ENCODE data around the gene SYNDIG1L. TPM values are rescaled to one million over a fixed set of nuclear protein-coding genes. Genes with fewer than 3 reads are reported as not detected.
A peak's percentile ranks its signal among the peaks of the same experiment; 100 is the strongest.
"Not testable (repeated sequence)": the region's sequence is repeated elsewhere in the genome, so short reads cannot be mapped to it uniquely, and the experiment has no call there.

Gene SYNDIG1L
- total and polyA plus RNA-seq, 2 donors: 0.19 TPM; not detected in 1

DNA sequence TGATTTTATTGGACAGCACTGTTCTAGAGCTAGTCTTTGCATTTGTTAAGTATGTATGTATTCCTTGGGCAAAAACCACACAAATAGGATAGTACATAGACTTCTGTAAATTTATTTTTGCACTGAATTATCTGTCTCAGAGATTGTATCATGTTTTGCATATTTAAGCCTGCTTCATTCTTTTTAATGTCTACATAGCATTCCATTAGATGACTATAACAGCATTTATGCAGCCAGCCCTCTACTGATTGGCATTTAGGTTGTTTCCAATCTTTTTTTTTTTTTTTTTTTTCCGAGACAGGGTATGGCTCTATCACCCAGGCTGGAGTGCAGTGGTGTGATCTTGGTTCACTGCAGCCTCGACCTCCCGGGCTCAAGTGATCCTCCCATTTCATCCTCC lies 34.5 kb downstream of the SYNDIG1L start:
- no peak for DNase-seq (ENCODE audit: extremely low spot score)
- WGBS: 79% methylated on average over 3 of the region's 3 CpGs
- Histone ChIP-seq H3K27ac (ENCODE audit: low read depth) (no peak overlapping the region), H3K36me3 (ENCODE audit: insufficient read depth) (no peaks in the 10 kb centered on the region), H3K4me1 (ENCODE audit: insufficient read depth) (no peaks in the 10 kb centered on the region), H3K4me3 (ENCODE audit: low read depth, low read length) (no peak overlapping the region)

DNA sequence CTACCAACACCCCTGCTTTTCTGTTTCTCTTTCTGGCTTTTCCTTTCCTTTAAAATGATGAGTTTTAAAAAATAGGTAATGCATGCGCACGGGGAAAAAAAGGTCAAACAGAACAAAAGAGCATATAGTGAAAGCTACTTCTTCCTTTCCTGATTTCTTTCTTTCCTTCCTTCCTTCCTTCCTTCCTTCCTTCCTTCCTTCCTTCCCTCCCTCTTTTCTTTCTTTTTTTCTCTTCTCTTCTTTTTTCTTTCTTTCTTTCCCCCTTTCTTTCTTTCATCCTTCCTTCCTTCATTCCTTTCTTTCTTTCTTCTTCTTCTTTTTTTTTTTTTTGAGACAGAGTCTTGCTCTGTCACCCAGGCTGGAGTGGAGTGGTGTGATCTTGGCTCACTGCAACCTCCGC lies 35.5 kb downstream of the SYNDIG1L start:
- not testable (repeated sequence) for DNase-seq (ENCODE audit: extremely low spot score); H3K4me1 ChIP-seq (ENCODE audit: insufficient read depth); H3K36me3 ChIP-seq (ENCODE audit: insufficient read depth); H3K4me3 ChIP-seq (ENCODE audit: low read depth, low read length); H3K27ac ChIP-seq (ENCODE audit: low read depth)
- WGBS: 91% methylated on average over 3 of the region's 3 CpGs

DNA sequence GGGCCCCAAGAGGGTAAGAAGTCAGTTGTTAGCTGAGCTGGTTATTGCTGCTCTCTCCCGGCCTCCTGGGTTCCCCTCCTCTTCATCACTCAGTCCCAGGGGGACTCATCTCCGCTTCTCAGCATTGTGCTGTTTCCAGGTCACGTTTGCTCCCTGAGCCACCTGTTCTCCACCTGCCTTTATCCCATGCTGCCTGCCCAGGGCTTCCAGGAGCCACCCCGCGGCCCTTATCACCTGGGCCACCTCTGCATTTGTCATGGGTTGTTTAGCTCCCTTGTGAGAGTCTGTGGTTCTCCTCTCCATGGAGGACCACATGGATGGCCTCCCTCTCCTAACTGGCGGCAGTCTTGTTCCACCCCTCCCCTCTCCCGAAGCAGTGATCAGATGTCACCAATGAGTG lies 36.0 kb downstream of the SYNDIG1L start:
- H3K27ac ChIP-seq (ENCODE audit: low read depth): no peak overlapping the region
- H3K4me1 ChIP-seq (ENCODE audit: insufficient read depth): no peaks in the 10 kb centered on the region
- no peak for DNase-seq (ENCODE audit: extremely low spot score)
- H3K4me3 ChIP-seq (ENCODE audit: low read depth, low read length): no peak overlapping the region
- no peaks in the 10 kb centered on the region for H3K36me3 ChIP-seq (ENCODE audit: insufficient read depth)
- WGBS: 60% methylated on average over 7 of the region's 7 CpGs

DNA sequence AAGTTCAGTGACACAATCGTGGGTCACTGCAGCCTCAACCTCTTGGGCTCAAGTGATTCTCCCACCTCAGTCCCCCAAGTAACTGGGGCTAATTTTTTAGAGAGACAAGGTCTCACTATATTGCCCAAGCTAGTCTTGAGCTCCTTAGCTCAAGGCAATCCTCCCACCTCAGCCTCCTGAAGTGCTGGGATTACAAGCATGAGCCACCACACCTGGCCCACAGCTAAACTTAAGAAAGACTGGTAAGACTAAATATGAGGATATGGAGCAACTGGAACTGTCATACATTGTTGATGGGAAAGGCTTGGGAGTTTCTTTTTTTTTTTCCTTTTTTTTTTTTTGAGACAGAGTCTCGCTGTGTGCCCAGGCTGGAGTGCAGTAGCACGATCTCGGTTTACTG lies 43.8 kb downstream of the SYNDIG1L start:
- no peaks in the 10 kb centered on the region for H3K36me3 ChIP-seq (ENCODE audit: insufficient read depth)
- 91% methylated on average over 4 of the region's 4 CpGs for WGBS
- DNase-seq (ENCODE audit: extremely low spot score): no peak
- no peak overlapping the region for H3K4me3 ChIP-seq (ENCODE audit: low read depth, low read length)
- H3K27ac ChIP-seq (ENCODE audit: low read depth): no peak overlapping the region
- no peaks in the 10 kb centered on the region for H3K4me1 ChIP-seq (ENCODE audit: insufficient read depth)

DNA sequence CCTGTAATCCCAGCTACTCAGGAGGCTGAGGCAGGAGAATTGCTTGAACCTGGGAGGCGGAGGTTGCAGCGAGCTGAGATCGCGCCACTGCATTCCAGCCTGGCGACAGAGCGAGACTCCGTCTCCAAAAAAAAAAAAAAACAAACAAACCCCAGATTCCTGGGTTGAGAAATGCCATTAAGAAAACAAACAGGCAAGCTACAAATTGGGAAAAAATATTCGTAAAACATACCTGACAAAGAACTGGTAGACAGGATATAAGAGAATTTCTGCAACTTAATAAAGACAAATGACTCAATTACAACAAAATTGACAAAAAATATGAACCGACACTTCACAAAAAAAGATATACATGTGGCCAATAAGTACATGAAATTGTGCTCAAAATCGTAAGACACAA lies 44.4 kb downstream of the SYNDIG1L start:
- H3K36me3 ChIP-seq (ENCODE audit: insufficient read depth); DNase-seq (ENCODE audit: extremely low spot score); H3K27ac ChIP-seq (ENCODE audit: low read depth); H3K4me3 ChIP-seq (ENCODE audit: low read depth, low read length); H3K4me1 ChIP-seq (ENCODE audit: insufficient read depth): not testable (repeated sequence)
- WGBS: 81% methylated on average over 10 of the region's 10 CpGs

DNA sequence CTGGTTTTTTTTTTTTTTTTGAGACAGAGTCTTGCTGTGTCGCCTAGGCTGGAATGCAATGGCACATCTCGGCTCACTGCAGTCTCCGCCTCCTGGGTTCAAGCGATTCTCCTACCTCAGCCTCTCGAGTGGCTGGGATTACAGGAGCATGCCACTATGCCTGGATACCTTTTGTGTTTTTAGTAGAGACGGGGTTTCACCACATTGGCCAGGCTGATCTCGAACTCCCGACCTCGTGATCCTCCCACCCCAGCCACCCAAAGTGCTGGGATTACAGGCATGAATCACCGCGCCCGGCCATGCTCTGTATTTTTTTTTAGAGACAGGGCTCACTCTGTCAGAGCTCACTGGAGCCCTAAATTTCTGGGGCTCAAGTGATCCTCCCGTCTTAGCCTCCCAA lies 45.2 kb downstream of the SYNDIG1L start:
- Histone ChIP-seq H3K27ac (ENCODE audit: low read depth) (no peak overlapping the region), H3K4me1 (ENCODE audit: insufficient read depth) (no peaks in the 10 kb centered on the region), H3K36me3 (ENCODE audit: insufficient read depth) (no peaks in the 10 kb centered on the region), H3K4me3 (ENCODE audit: low read depth, low read length) (no peak overlapping the region)
- no peak for DNase-seq (ENCODE audit: extremely low spot score)
- 84% methylated on average over 13 of the region's 13 CpGs for WGBS

DNA sequence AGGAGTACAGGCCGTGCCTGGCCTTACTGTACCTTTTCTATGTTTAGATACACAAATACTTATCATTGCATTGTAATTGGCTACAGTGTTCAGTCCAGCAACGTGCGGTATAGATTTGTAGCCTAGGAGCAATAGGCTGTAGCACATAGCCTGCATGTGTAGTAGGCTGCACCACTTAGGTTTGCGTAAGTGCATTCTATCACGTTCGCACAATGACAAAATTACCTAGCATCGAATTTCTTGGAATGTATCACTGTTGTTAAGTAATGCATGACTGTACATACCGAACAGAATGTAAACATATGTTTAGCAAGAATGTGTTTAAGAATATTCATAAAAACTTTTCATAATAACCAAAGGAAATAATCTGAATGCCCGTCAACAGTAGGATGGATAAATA lies 45.8 kb downstream of the SYNDIG1L start:
- no peaks in the 10 kb centered on the region for H3K36me3 ChIP-seq (ENCODE audit: insufficient read depth)
- no peak overlapping the region for H3K4me3 ChIP-seq (ENCODE audit: low read depth, low read length)
- no peaks in the 10 kb centered on the region for H3K4me1 ChIP-seq (ENCODE audit: insufficient read depth)
- DNase-seq (ENCODE audit: extremely low spot score): no peak
- WGBS: 79% methylated on average over 9 of the region's 9 CpGs
- H3K27ac ChIP-seq (ENCODE audit: low read depth): no peak overlapping the region

DNA sequence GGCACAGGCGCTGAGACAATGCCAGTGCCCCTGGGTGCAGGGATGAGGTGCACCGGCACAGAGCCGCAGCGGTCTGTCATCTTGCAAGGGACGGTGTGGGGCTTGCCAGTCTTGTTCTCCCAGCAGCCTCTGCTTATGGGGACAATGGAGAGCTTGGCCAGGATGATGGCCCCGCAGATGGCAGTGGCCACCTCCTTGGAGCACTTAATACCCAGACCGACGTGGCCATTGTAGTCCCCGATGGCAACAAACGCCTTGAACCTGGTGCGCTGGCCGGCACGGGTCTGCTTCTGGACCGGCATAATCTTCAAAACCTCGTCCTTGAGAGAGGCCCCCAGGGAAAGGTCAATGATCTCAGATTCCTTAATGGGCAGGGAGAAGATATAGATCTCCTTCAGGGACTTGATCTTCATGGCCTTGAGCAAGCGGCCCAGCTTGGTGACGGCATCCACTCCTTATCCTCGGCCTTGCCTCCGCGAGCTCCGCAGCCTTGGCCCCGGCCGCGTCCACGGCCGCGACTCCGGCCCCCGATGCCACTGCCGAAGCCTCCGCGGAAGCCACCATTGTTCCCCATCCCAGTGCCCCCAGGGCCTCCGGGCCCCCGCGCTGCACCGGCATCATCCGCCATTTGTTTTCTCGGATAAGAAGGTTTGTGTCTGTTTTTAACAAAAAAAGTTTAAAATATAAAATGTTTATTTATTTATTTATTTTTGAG lies 47.9 kb downstream of the SYNDIG1L start:
- 93% methylated on average over 38 of the region's 38 CpGs for WGBS
- no peaks in the 10 kb centered on the region for H3K4me1 ChIP-seq (ENCODE audit: insufficient read depth)
- H3K4me3 ChIP-seq (ENCODE audit: low read depth, low read length): no peak overlapping the region
- DNase-seq (ENCODE audit: extremely low spot score): no peak
- no peak overlapping the region for H3K27ac ChIP-seq (ENCODE audit: low read depth)
- no peaks in the 10 kb centered on the region for H3K36me3 ChIP-seq (ENCODE audit: insufficient read depth)

DNA sequence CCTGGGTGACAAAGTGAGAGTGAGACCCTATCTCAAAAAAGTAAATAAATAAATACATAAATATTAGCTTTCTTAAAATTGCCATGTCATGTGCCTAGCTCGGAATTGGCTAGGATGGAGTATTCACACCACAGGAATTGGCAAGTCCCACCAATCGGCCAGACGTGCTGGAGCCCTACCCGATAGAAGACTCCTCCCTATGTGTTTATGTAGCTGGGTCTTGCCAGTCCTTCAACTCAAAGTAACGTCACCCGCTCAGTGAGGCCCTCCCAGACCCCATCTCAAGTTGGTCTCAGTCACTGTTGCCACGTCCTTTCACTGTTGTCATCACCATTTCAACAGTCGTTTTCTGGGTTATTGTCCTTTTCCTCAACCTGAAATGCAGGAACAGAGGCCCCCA lies 57.6 kb downstream of the SYNDIG1L start:
- Histone ChIP-seq H3K4me3 (ENCODE audit: low read depth, low read length) (no peak overlapping the region), H3K4me1 (ENCODE audit: insufficient read depth) (no peaks in the 10 kb centered on the region), H3K27ac (ENCODE audit: low read depth) (no peak overlapping the region), H3K36me3 (ENCODE audit: insufficient read depth) (no peaks in the 10 kb centered on the region)
- no peak for DNase-seq (ENCODE audit: extremely low spot score)
- 77% methylated on average over 8 of the region's 8 CpGs for WGBS

DNA sequence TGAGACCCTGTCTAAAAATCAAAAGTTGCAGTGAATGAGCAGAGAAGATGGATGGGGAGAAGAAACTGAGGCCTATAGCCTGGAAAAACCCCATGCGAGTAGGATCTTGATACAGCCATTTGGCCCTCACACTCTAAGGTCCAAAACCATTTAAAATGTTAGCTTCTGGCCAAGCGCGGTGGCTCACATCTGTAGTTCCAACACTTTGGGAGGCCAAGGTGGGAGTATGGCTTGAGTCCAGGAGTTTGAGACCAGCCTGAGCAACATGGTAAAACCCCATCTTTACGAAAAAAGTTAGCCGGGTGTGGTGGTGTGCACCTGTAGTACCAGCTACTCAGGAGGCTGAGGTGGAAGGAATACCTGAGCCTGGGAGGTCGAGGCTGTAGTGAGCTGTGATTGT lies 58.0 kb downstream of the SYNDIG1L start:
- DNase-seq (ENCODE audit: extremely low spot score): no peak
- no peak overlapping the region for H3K27ac ChIP-seq (ENCODE audit: low read depth)
- H3K4me3 ChIP-seq (ENCODE audit: low read depth, low read length): no peak overlapping the region
- WGBS: 91% methylated on average over 6 of the region's 6 CpGs
- H3K4me1 ChIP-seq (ENCODE audit: insufficient read depth): no peaks in the 10 kb centered on the region
- H3K36me3 ChIP-seq (ENCODE audit: insufficient read depth): no peaks in the 10 kb centered on the region

DNA sequence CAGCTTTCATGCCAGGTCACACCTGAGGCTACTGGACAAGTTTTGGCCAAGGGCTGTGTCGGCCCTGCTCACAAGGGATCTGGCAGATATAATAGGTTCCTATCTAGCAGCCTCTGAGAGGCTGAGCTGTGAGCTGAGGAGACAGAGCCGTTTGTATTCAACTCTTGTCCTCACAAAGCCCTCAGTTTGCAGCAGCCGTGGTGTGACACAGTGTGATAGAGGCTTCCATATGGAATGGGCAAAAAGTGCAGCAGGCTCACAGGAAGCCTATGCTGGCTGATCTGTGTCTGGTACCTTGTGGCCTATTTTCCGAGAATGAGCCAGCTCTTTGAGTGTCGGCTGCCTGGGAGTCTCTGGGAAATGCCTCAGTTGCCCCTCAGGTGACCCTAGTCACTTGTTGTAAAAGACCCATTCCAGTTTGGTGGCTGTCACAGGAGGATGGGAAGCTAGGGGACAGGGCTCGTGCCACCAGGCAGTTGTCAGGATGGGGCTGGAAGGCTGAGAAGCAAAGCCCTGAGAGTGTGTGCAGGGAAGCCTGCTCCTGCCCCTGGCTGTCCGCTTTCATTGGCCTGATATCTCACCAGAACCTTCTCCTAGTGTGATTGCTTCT lies 61.6 kb downstream of the SYNDIG1L start:
- Histone ChIP-seq H3K4me1 (ENCODE audit: insufficient read depth) (no peaks in the 10 kb centered on the region), H3K27ac (ENCODE audit: low read depth) (no peak overlapping the region), H3K4me3 (ENCODE audit: low read depth, low read length) (no peak overlapping the region), H3K36me3 (ENCODE audit: insufficient read depth) (no peaks in the 10 kb centered on the region)
- 65% methylated on average over 7 of the region's 7 CpGs for WGBS
- no peak for DNase-seq (ENCODE audit: extremely low spot score)

DNA sequence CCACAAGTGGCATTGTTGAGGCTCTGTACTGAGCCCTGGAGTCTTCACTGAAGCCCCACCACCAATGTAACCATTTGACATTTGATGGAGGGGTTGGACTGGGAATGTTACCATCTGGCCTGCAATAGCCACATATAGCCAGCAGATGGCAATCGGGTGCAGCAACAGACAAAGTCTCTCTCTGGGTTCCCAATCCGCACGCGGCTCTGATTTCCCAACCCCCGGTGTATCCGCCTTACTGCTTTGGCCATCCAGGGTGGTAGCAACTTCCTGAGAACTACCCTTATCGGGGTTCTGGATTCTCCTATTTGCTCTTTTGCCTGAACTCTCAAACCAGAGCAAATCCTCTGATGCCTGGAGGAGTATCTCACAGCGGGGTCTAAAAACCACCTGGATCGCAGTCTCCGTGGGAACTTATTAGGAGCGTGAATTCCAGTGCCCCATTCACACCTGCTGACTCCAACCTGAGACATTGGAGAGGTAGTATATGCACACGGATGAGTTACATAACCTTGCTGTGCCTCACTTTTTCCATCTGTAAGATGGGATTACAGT lies 63.6 kb downstream of the SYNDIG1L start:
- H3K4me3 ChIP-seq (ENCODE audit: low read depth, low read length): no peak overlapping the region
- WGBS: 25% methylated on average over 12 of the region's 12 CpGs
- H3K4me1 ChIP-seq (ENCODE audit: insufficient read depth): no peaks in the 10 kb centered on the region
- peak; percentile 10 for DNase-seq (ENCODE audit: extremely low spot score)
- no peak overlapping the region for H3K27ac ChIP-seq (ENCODE audit: low read depth)
- H3K36me3 ChIP-seq (ENCODE audit: insufficient read depth): no peaks in the 10 kb centered on the region

DNA sequence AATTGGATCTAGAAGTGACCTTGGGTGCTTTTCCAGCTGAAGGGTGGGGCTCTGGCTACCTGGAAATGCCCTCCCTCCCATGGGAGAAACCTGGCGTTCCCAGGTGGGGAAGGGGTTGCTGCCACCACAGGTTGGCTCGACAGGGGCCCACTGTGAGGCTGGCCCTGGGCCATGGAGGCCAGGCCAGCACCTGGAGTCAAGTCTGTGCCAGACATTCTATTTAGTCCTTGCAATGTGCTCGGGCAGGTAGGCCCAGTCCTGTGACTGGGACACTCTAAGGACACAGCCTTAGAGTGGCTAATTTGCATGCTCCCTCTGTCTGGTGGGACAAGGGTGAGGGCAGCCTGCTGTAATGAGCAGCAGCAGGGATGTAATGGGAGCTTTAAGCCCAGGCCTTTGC lies 65.8 kb downstream of the SYNDIG1L start:
- Histone ChIP-seq H3K36me3 (ENCODE audit: insufficient read depth) (no peaks in the 10 kb centered on the region), H3K27ac (ENCODE audit: low read depth) (no peak overlapping the region), H3K4me3 (ENCODE audit: low read depth, low read length) (no peak overlapping the region), H3K4me1 (ENCODE audit: insufficient read depth) (no peaks in the 10 kb centered on the region)
- DNase-seq (ENCODE audit: extremely low spot score): no peak
- WGBS: 59% methylated on average over 3 of the region's 3 CpGs

DNA sequence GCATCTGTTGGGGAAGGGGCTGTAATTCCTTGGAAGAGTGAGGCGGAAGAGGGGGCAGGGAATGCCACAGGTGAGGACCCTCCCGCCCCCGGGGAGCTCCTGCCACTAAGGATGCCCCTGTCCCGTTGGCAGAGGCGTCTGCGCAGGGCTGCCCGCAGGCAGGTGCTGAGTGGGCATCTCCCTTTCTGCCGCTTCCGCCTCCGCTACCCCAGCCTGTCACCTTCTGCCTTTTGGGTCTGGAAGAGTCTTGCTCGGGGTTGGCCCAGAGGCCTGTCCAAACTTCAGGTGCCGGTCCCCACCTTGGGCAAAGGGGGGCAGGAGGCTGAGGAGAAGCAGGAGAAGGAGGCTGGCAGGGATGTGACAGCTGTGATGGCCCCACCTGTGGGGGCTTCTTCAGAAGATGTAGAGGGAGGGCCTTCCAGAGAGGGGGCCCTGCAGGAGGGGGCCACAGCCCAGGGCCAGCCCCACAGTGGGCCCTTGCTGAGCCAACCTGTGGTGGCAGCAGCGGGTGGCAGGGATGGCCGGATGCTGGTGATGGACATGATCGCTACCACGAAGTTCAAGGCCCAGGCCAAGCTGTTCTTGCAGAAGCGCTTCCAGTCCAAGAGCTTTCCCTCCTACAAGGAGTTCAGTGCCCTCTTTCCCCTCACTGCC lies 67.7 kb downstream of the SYNDIG1L start:
- 87% methylated on average over 17 of the region's 17 CpGs for WGBS

More for the DNA sequence above, 67.7 kb downstream of the SYNDIG1L start:
- Histone ChIP-seq H3K4me1 (ENCODE audit: insufficient read depth) (no peaks in the 10 kb centered on the region), H3K4me3 (ENCODE audit: low read depth, low read length) (no peak overlapping the region), H3K36me3 (ENCODE audit: insufficient read depth) (no peaks in the 10 kb centered on the region), H3K27ac (ENCODE audit: low read depth) (no peak overlapping the region)
- DNase-seq (ENCODE audit: extremely low spot score): no peak
